ENCODE measurements around the gene ETNK2. TPM values are rescaled to one million over a fixed set of nuclear protein-coding genes. Genes with fewer than 3 reads are reported as not detected.
"Not testable (repeated sequence)": the region's sequence is repeated elsewhere in the genome, so short reads cannot be mapped to it uniquely, and the experiment has no call there.

The ETNK2 gene
- total RNA-seq, 1 donor: 2.6 TPM

DNA sequence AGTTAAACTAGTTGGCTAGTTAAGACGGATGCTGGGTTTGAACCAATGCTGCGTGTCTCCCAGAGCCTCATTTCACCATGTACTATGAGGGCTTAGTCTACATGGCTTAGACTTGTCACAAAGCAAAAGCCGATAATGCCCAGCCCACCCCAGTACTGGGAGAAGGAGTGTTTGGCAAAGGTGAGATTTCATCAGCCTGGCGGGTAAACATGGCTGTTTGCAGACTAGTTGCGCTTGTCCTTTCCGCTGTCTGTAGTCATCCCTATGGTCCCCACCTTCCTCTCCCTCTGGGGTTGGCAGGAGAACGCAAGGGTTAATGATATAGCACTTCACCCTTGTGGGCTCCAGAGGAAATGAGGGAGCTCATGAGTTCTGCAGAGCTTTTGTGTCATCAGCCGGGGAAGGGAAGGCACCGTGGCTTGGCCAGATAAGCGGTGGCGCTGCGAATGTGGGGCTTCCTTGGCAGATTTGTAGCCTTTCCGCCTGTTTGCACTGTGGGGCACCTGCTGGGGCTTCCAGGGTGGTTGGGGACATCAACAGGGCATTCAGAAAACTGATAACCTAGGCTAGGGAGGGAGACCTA is 49.7 kb downstream of the ETNK2 start:
- no peak for TF ChIP-seq CTCF (IDR thresholded peaks at IDR 0.05; ENCODE audit: insufficient read depth, low read length)
- no peak for DNase-seq (ENCODE audit: low read depth)
- H3K4me3 ChIP-seq (ENCODE audit: low read depth, low read length): no peak overlapping the region

DNA sequence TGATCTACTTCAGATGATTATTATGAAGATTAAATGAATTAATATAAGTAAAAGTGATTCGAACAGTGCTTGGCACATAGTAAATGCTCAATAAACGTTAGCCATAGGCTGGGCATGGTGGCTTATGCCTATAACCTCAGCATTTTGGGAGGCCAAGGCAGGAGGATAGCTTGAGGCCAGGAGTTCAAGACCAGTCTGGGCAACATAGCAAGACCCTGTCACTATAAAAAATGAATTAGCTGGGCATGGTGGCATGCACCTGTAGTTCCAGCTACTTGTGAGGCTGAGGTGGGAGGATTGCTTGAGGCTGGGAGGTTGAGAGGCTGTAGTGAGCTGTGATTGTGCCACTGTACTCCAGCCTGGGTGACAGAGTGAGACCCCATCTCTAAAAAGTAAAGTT is 52.1 kb downstream of the ETNK2 start:
- not testable (repeated sequence) for DNase-seq (ENCODE audit: low read depth); H3K4me3 ChIP-seq (ENCODE audit: low read depth, low read length)

DNA sequence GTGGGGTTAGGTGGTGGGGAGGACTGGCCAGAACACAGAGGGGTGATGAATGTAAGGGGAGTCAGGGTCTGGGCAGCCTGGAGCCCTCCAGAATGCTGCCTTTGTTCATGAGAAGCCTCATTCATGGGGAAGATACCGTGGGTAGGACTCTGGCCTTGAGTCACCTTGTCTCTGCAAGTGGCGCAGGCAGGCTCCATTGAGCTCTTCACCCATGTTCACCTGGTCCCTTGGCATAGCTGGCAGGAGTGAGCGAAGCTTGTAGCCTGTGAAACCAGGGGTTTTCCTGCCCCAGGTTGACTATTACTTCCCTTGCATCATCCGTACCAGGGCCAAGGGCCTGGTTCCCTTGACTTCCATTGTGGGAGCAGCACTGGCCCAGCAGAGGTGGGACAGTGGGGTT is 53.2 kb downstream of the ETNK2 start:
- H3K4me3 ChIP-seq (ENCODE audit: low read depth, low read length): no peak overlapping the region
- DNase-seq (ENCODE audit: low read depth): no peak
- no peak for TF ChIP-seq CTCF (IDR thresholded peaks at IDR 0.05; ENCODE audit: insufficient read depth, low read length)

DNA sequence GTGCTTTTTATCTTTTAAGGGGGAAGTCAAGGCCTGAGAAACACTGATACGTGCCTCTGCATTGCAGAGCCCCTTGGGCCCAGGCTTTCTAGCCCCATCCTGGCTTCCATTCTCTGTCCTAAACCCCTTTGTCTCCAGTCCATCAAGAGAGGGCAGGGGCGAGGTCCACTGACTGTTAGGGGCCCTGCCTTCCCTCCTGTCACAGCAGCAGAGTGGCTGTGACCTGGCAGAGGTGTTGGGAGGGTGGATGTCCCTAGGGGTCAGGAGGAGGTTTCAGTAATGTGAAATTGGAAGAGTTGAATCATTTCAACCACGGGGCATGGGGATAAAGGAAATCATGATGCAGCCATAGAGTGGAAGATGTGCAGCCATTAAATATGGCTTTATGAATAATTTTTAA is 54.9 kb downstream of the ETNK2 start:
- no peak overlapping the region for H3K4me3 ChIP-seq (ENCODE audit: low read depth, low read length)
- no peak for DNase-seq (ENCODE audit: low read depth)
- TF ChIP-seq CTCF (IDR thresholded peaks at IDR 0.05; ENCODE audit: insufficient read depth, low read length): no peak

GRCh38 chr1:204094856-204095634 is 56.8 kb downstream of the ETNK2 start:
- no peak overlapping the region for H3K4me3 ChIP-seq (ENCODE audit: low read depth, low read length)
- no peak for TF ChIP-seq CTCF (IDR thresholded peaks at IDR 0.05; ENCODE audit: insufficient read depth, low read length)
- no peak for DNase-seq (ENCODE audit: low read depth)

- no peak overlapping the region for H3K4me3 ChIP-seq (ENCODE audit: low read depth, low read length)
- DNase-seq (ENCODE audit: low read depth): no peak
- TF ChIP-seq CTCF (IDR thresholded peaks at IDR 0.05; ENCODE audit: insufficient read depth, low read length): no peak
These were observed 57.5 kb downstream of the ETNK2 start for GRCh38 chr1:204094313-204094729.

DNA sequence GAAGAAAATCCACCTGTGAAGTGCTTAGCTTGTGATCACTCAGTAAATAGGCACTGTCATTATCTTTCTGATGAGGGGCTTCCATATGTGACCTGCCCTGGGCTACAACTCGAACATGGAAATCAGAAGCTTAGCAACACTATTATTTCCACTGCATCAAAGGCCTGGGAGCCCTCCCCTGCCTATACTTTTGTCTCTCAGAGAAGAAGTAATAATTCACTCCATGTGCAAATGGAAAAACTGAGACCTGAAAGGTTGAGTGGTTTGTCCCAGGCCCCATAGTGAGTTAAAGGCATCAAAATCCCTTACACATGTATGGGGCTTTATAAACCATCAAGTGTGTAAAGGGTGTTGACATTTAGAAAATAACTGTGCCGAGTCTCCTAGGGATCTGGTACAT is 58.1 kb downstream of the ETNK2 start:
- H3K4me3 ChIP-seq (ENCODE audit: low read depth, low read length): no peak overlapping the region
- no peak for DNase-seq (ENCODE audit: low read depth)
- no peak for TF ChIP-seq CTCF (IDR thresholded peaks at IDR 0.05; ENCODE audit: insufficient read depth, low read length)
